Immature natural killer cell (primary cell): ENCODE results near the gene FHDC1. TPM values are rescaled to one million over a fixed set of nuclear protein-coding genes. Genes with fewer than 3 reads are reported as not detected.
A peak's percentile ranks its signal among the peaks of the same experiment; 100 is the strongest.

ENCODE experiments used
- DNase-seq, 3 donors: peaks; one replicate each; pipeline ENCODE4 v3.0.0; 2022; ENCODE audit warnings: mixed read lengths in 1 of 3
- H3K27ac Mint-ChIP-seq, 6 donors: one replicate each; pipeline ENCODE4 v1.8.0; 2020; ENCODE audit warnings: mixed read lengths in 6 of 6, mild to moderate bottlenecking in 5 of 6, inconsistent platforms in 4 of 6, moderate library complexity in 3 of 6
- H3K27me3 Mint-ChIP-seq, 3 donors: one replicate each; pipeline ENCODE4 v1.8.0; 2020 to 2021; ENCODE audit warnings: low read depth in 3 of 3, mild to moderate bottlenecking in 3 of 3, mixed read lengths in 3 of 3, moderate library complexity in 3 of 3, inconsistent platforms in 1 of 3
- H3K36me3 Mint-ChIP-seq, 3 donors: one replicate each; pipeline ENCODE4 v1.8.0; 2020; ENCODE audit warnings: mixed read lengths in 3 of 3, inconsistent platforms in 2 of 3, mild to moderate bottlenecking in 2 of 3
- H3K4me1 Mint-ChIP-seq, 2 donors: one replicate each; pipeline ENCODE4 v1.8.0; 2020; ENCODE audit warnings: inconsistent platforms in 2 of 2, mild to moderate bottlenecking in 2 of 2, mixed read lengths in 2 of 2, moderate library complexity in 1 of 2
- H3K4me3 Mint-ChIP-seq, 5 donors: one replicate each; pipeline ENCODE4 v1.8.0; 2020; ENCODE audit warnings: mild to moderate bottlenecking in 5 of 5, mixed read lengths in 5 of 5, inconsistent platforms in 3 of 5, moderate library complexity in 3 of 5
- H3K9me3 Mint-ChIP-seq, 6 donors: one replicate each; pipeline ENCODE4 v1.8.0; 2020; ENCODE audit warnings: mild to moderate bottlenecking in 6 of 6, mixed read lengths in 6 of 6, inconsistent platforms in 4 of 6, moderate library complexity in 3 of 6
- polyA plus RNA-seq, 3 donors: library from polyadenylated mRNA; unstranded; fragments of 300-500 nt; fragmentation: Illumina TruSeq; gene quantifications; one replicate each; pipeline ENCODE4 v1.2.3, GENCODE V29; 2021

FHDC1 gene
- polyA plus RNA-seq, 3 donors from 2014 or later: not detected

GRCh38 chr4:152938237-152938947, 2.3 kb downstream of the FHDC1 start:
- Mint-ChIP-seq H3K27ac (no peak overlapping the region), H3K4me1 (peaks cover 23 to 26% of the 10 kb centered on the region in 2 donors), H3K36me3 (no peaks in the 10 kb centered on the region), H3K9me3 (peaks cover 0 to 1% (median 0%) of the 10 kb centered on the region in 6 donors), H3K27me3 (peaks cover 10 to 31% (median 14%) of the 10 kb centered on the region in 3 donors), H3K4me3 (peak overlapping the region; percentile 83 to 91 (median 88))
- no peak for DNase-seq

- Mint-ChIP-seq H3K4me1 (peaks cover 20 to 23% of the 10 kb centered on the region in 2 donors), H3K9me3 (no peaks in the 10 kb centered on the region), H3K27me3 (peaks cover 8 to 31% (median 14%) of the 10 kb centered on the region in 3 donors), H3K36me3 (peaks cover 0 to 6% (median 0%) of the 10 kb centered on the region in 3 donors), H3K27ac (no peak overlapping the region), H3K4me3 (no peak overlapping the region)
- no peak for DNase-seq
Measured at GRCh38 chr4:152939621-152940020, 3.5 kb downstream of the FHDC1 start.

- H3K27me3 Mint-ChIP-seq: peaks cover 8 to 29% (median 10%) of the 10 kb centered on the region in 3 donors
Measured at GRCh38 chr4:152940461-152940860, 4.3 kb downstream of the FHDC1 start.

GRCh38 chr4:152941411-152941810, 5.3 kb downstream of the FHDC1 start:
- Mint-ChIP-seq H3K9me3 (no peaks in the 10 kb centered on the region), H3K27ac (no peak overlapping the region), H3K36me3 (peaks cover 0 to 7% (median 3%) of the 10 kb centered on the region in 3 donors), H3K4me1 (peaks cover 10 to 12% of the 10 kb centered on the region in 2 donors), H3K27me3 (peaks cover 5 to 26% (median 10%) of the 10 kb centered on the region in 3 donors), H3K4me3 (no peak overlapping the region)
- no peak for DNase-seq

More at GRCh38 chr4:152940461-152940860, 4.3 kb downstream of the FHDC1 start:
- no peaks in the 10 kb centered on the region for H3K9me3 Mint-ChIP-seq
- H3K36me3 Mint-ChIP-seq: peaks cover 0 to 7% (median 3%) of the 10 kb centered on the region in 3 donors
- H3K4me1 Mint-ChIP-seq: peaks cover 14 to 15% of the 10 kb centered on the region in 2 donors
- H3K4me3 Mint-ChIP-seq: peak overlapping the region in 2 of 5 donors; percentile 4 to 45
- no peak overlapping the region for H3K27ac Mint-ChIP-seq
- DNase-seq: no peak

GRCh38 chr4:152942346-152942745, 6.2 kb downstream of the FHDC1 start:
- no peak for DNase-seq
- Mint-ChIP-seq H3K27ac (no peak overlapping the region), H3K36me3 (peaks cover 0 to 7% (median 3%) of the 10 kb centered on the region in 3 donors), H3K27me3 (peaks cover 5 to 26% (median 10%) of the 10 kb centered on the region in 3 donors), H3K4me3 (no peak overlapping the region), H3K9me3 (no peaks in the 10 kb centered on the region), H3K4me1 (peaks cover 10 to 12% of the 10 kb centered on the region in 2 donors)

GRCh38 chr4:152943672-152944071, 7.5 kb downstream of the FHDC1 start:
- no peak overlapping the region for H3K4me3 Mint-ChIP-seq
- no peaks in the 10 kb centered on the region for H3K9me3 Mint-ChIP-seq
- DNase-seq: no peak
- H3K27me3 Mint-ChIP-seq: peaks cover 0 to 19% (median 1%) of the 10 kb centered on the region in 3 donors
- H3K27ac Mint-ChIP-seq: no peak overlapping the region
- peaks cover 2% of the 10 kb centered on the region in 2 donors for H3K4me1 Mint-ChIP-seq
- H3K36me3 Mint-ChIP-seq: peaks cover 0 to 10% (median 3%) of the 10 kb centered on the region in 3 donors

GRCh38 chr4:152944666-152945320, 8.7 kb downstream of the FHDC1 start:
- no peak overlapping the region for H3K4me3 Mint-ChIP-seq
- H3K4me1 Mint-ChIP-seq: no peaks in the 10 kb centered on the region
- H3K27me3 Mint-ChIP-seq: peaks cover 0 to 10% (median 1%) of the 10 kb centered on the region in 3 donors
- DNase-seq: no peak
- no peak overlapping the region for H3K27ac Mint-ChIP-seq
- H3K9me3 Mint-ChIP-seq: no peaks in the 10 kb centered on the region
- H3K36me3 Mint-ChIP-seq: peaks cover 0 to 10% (median 3%) of the 10 kb centered on the region in 3 donors

GRCh38 chr4:152945639-152946038, 9.5 kb downstream of the FHDC1 start:
- peaks cover 0 to 3% (median 1%) of the 10 kb centered on the region in 3 donors for H3K27me3 Mint-ChIP-seq
- H3K36me3 Mint-ChIP-seq: peaks cover 0 to 10% (median 3%) of the 10 kb centered on the region in 3 donors
- no peaks in the 10 kb centered on the region for H3K4me1 Mint-ChIP-seq
- H3K27ac Mint-ChIP-seq: no peak overlapping the region
- no peaks in the 10 kb centered on the region for H3K9me3 Mint-ChIP-seq
- no peak overlapping the region for H3K4me3 Mint-ChIP-seq
- no peak for DNase-seq

GRCh38 chr4:152946446-152946845, 10.3 kb downstream of the FHDC1 start:
- DNase-seq: no peak
- Mint-ChIP-seq H3K36me3 (peaks cover 0 to 10% (median 3%) of the 10 kb centered on the region in 3 donors), H3K4me1 (no peaks in the 10 kb centered on the region), H3K9me3 (no peaks in the 10 kb centered on the region), H3K4me3 (no peak overlapping the region), H3K27me3 (peaks cover 0 to 2% (median 1%) of the 10 kb centered on the region in 3 donors), H3K27ac (no peak overlapping the region)

- DNase-seq: no peak
- Mint-ChIP-seq H3K4me1 (no peaks in the 10 kb centered on the region), H3K36me3 (peaks cover 0 to 10% (median 3%) of the 10 kb centered on the region in 3 donors), H3K9me3 (no peaks in the 10 kb centered on the region), H3K27me3 (peaks cover 0 to 1% (median 0%) of the 10 kb centered on the region in 3 donors), H3K27ac (no peak overlapping the region), H3K4me3 (no peak overlapping the region)
Measured at GRCh38 chr4:152947311-152947710, 11.2 kb downstream of the FHDC1 start.

GRCh38 chr4:152949930-152950329, 13.8 kb downstream of the FHDC1 start:
- no peaks in the 10 kb centered on the region for H3K4me1 Mint-ChIP-seq
- no peaks in the 10 kb centered on the region for H3K9me3 Mint-ChIP-seq
- H3K36me3 Mint-ChIP-seq: peaks cover 0 to 3% (median under 1%) of the 10 kb centered on the region in 3 donors
- H3K27me3 Mint-ChIP-seq: no peaks in the 10 kb centered on the region
- no peak overlapping the region for H3K4me3 Mint-ChIP-seq
- no peak for DNase-seq
- no peak overlapping the region for H3K27ac Mint-ChIP-seq

GRCh38 chr4:152950402-152951274, 14.5 kb downstream of the FHDC1 start:
- H3K4me1 Mint-ChIP-seq: peaks cover 0 to under 1% of the 10 kb centered on the region in 2 donors
- no peaks in the 10 kb centered on the region for H3K27me3 Mint-ChIP-seq
- H3K9me3 Mint-ChIP-seq: no peaks in the 10 kb centered on the region
- H3K4me3 Mint-ChIP-seq: no peak overlapping the region
- no peak overlapping the region for H3K27ac Mint-ChIP-seq
- H3K36me3 Mint-ChIP-seq: peaks cover 0 to 3% (median 0%) of the 10 kb centered on the region in 3 donors
- no peak for DNase-seq

- no peak overlapping the region for H3K27ac Mint-ChIP-seq
- no peaks in the 10 kb centered on the region for H3K27me3 Mint-ChIP-seq
- no peak for DNase-seq
- no peaks in the 10 kb centered on the region for H3K9me3 Mint-ChIP-seq
- H3K36me3 Mint-ChIP-seq: peaks cover 0 to 3% (median 0%) of the 10 kb centered on the region in 3 donors
- H3K4me1 Mint-ChIP-seq: peaks cover 6% of the 10 kb centered on the region in 2 donors
- no peak overlapping the region for H3K4me3 Mint-ChIP-seq
Measured at GRCh38 chr4:152951348-152951747, 15.2 kb downstream of the FHDC1 start.
